SK-N-SH (cell line): ENCODE measurements around the gene MARCHF5. TPM values are rescaled to one million over a fixed set of nuclear protein-coding genes. Genes with fewer than 3 reads are reported as not detected.

ENCODE experiments used
- CTCF ChIA-PET: fragments of 300-600, 350-600 bp; formaldehyde crosslinking; extraction: SDS; loops from one replicate; lab custom pipeline; 2021; lab: Yijun Ruan, JAX
- POLR2A ChIA-PET: fragments of 350-600 bp; sonication (Branson Sonifier 250); formaldehyde crosslinking; extraction: SDS; loops from one replicate; lab custom pipeline; 2020; ENCODE audit warnings: antibody characterized with exemption, inconsistent platforms; lab: Yijun Ruan, JAX
- DNase-seq: peaks from one replicate; pipeline ENCODE4 v3.0.0; 2012
- H2AFZ ChIP-seq: fragments of 200-600 bp; sonication (generic); 2 replicates; pipeline ENCODE4 v1.8.1; 2016; ENCODE audit warnings: antibody characterized with exemption, mild to moderate bottlenecking, low read depth
- H3F3A ChIP-seq: fragments of 200-600 bp; sonication (generic); replicated peaks from 2 replicates; pipeline ENCODE3; 2016; ENCODE audit warnings: antibody characterized with exemption, mild to moderate bottlenecking; ENCODE audit not compliant: insufficient read depth
- H3K27ac ChIP-seq, 2 experiments: fragments of 200-500 bp in 1 of 2; fragments of 200-600 bp in 1 of 2; sonication (Bioruptor generic) in 1 of 2; sonication (generic), shearing (Covaris generic) in 1 of 2; 2 replicates each; pipeline versions ENCODE4 v1.5.1 to v1.6.1; 2014 to 2016; ENCODE audit warnings: low read depth in 2 of 2, inconsistent platforms in 1 of 2, low read length in 1 of 2, mild to moderate bottlenecking in 1 of 2, mixed read lengths in 1 of 2
- H3K27me3 ChIP-seq: fragments of 200-600 bp; sonication (generic), shearing (Covaris generic); 2 replicates; pipeline ENCODE4 v1.6.1; 2016; ENCODE audit warnings: mixed run types; ENCODE audit not compliant: insufficient read depth
- H3K36me3 ChIP-seq, 2 experiments: fragments of 200-500 bp in 1 of 2; fragments of 200-600 bp in 1 of 2; sonication (Bioruptor generic) in 1 of 2; sonication (generic) in 1 of 2; replicated peaks in 1 of 2; 2 replicates each; pipeline versions ENCODE3 to v1.5.1; 2014 to 2016; ENCODE audit warnings: low read length in 1 of 2, mild to moderate bottlenecking in 1 of 2; ENCODE audit not compliant: insufficient read depth in 2 of 2, control insufficient read depth in 1 of 2
- H3K4me1 ChIP-seq, 2 experiments: fragments of 200-500 bp in 1 of 2; fragments of 200-600 bp in 1 of 2; sonication (Bioruptor generic) in 1 of 2; sonication (generic), shearing (Covaris generic) in 1 of 2; 2 replicates each; pipeline versions ENCODE4 v1.5.1 to v1.6.1; 2014 to 2016; ENCODE audit warnings: low read depth in 1 of 2, low read length in 1 of 2, mixed run types in 1 of 2; ENCODE audit not compliant: insufficient read depth in 2 of 2, control insufficient read depth in 1 of 2
- H3K4me2 ChIP-seq: fragments of 200-600 bp; sonication (generic), shearing (Covaris generic); 2 replicates; pipeline ENCODE4 v1.6.1; 2017; ENCODE audit warnings: mixed run types
- H3K4me3 ChIP-seq, 2 experiments: fragments of 200-500 bp in 1 of 2; fragments of 200-600 bp in 1 of 2; sonication (Bioruptor generic) in 1 of 2; sonication (generic), shearing (Covaris generic) in 1 of 2; 2 replicates each; pipeline versions ENCODE4 v1.5.1 to v1.8.1; 2014 to 2016; ENCODE audit warnings: low read depth in 2 of 2, inconsistent platforms in 1 of 2, low read length in 1 of 2, mild to moderate bottlenecking in 1 of 2, mixed read lengths in 1 of 2, moderate library complexity in 1 of 2
- H3K79me2 ChIP-seq: fragments of 200-600 bp; sonication (generic); 2 replicates; pipeline ENCODE4 v1.8.1; 2017; ENCODE audit warnings: mild to moderate bottlenecking; ENCODE audit not compliant: insufficient read depth
- H3K9ac ChIP-seq: fragments of 200-600 bp; sonication (generic); 2 replicates; pipeline ENCODE4 v1.6.1; 2017; ENCODE audit warnings: mixed run types
- H3K9me2 ChIP-seq: fragments of 200-600 bp; sonication (generic); 2 replicates; pipeline ENCODE4 v1.6.1; 2017; ENCODE audit warnings: mixed run types
- H3K9me3 ChIP-seq: fragments of 200-600 bp; sonication (generic); 2 replicates; pipeline ENCODE4 v1.6.1; 2017; ENCODE audit warnings: mixed run types, mild to moderate bottlenecking, moderate library complexity
- H4K20me1 ChIP-seq: fragments of 200-600 bp; sonication (generic); 2 replicates; pipeline ENCODE4 v1.6.1; 2017; ENCODE audit warnings: mild to moderate bottlenecking, mixed run types; ENCODE audit not compliant: insufficient read depth
- EP300 ChIP-seq, 2 experiments: IDR thresholded peaks; 2 replicates each; pipeline versions ENCODE4 v1.4.0 to v1.6.1; 2012; ENCODE audit warnings: borderline replicate concordance in 1 of 2, low read depth in 1 of 2, low read length in 1 of 2
- FOXJ3 ChIP-seq: sonication (generic); formaldehyde crosslinking; IDR thresholded peaks from 2 replicates; pipeline ENCODE4 v1.5.1; 2020; ENCODE audit warnings: mild to moderate bottlenecking, missing genetic modification reagents
- FOXM1 ChIP-seq: IDR thresholded peaks from 2 replicates; pipeline ENCODE4 v1.4.0; 2012; ENCODE audit warnings: low read depth, mild to moderate bottlenecking
- MXI1 ChIP-seq: IDR thresholded peaks from 2 replicates; pipeline ENCODE4 v1.6.1; 2012; ENCODE audit warnings: mild to moderate bottlenecking, low read depth, low read length, improper control_type of control experiment
- NRF1 ChIP-seq: IDR thresholded peaks from 2 replicates; pipeline ENCODE4 v1.6.1; 2012; ENCODE audit warnings: low read depth, mild to moderate bottlenecking, low read length
- RAD21 ChIP-seq: IDR thresholded peaks from 2 replicates; pipeline ENCODE4 v1.6.1; 2012; ENCODE audit warnings: mild to moderate bottlenecking, low read length
- RCOR1 ChIP-seq: fragments of 150-350 bp; IDR thresholded peaks from 2 replicates; pipeline ENCODE4 v1.6.1; 2017; ENCODE audit warnings: antibody characterized with exemption, low read length
- WGBS: methylation state at CpG from one replicate; pipeline ENCODE4 v1.1.6; 2017; ENCODE audit warnings: low lambda C conversion rate; 5-methylcytosine and 5-hydroxymethylcytosine counted together
- polyA plus RNA-seq, 3 experiments: library from polyadenylated mRNA; depleted of rRNA; stranded (reverse); fragments of >200 nt; gene quantifications; 2 replicates each; pipeline ENCODE4 v1.2.3, GENCODE V29; 2012
- TF ChIP-seq, protein P1 (sequence below): IDR thresholded peaks from 2 replicates; pipeline ENCODE4; 2012
- TF ChIP-seq, protein P2 (sequence below): fragments of 150-350 bp; IDR thresholded peaks from 2 replicates; pipeline ENCODE4 v1.6.1; 2017; ENCODE audit warnings: antibody characterized with exemption, low read length, low read depth, borderline replicate concordance
- TF ChIP-seq, protein P3 (sequence below): IDR thresholded peaks from 2 replicates; pipeline ENCODE4 v1.4.0; 2012; ENCODE audit warnings: low read depth
- TF ChIP-seq, protein P4 (sequence below): fragments of 150-350 bp; IDR thresholded peaks from 2 replicates; pipeline ENCODE4 v1.6.1; 2016; ENCODE audit warnings: mild to moderate bottlenecking, low read depth, low read length
- TF ChIP-seq, protein P5 (sequence below): IDR thresholded peaks from 2 replicates; pipeline ENCODE4 v1.4.0; 2012; ENCODE audit warnings: low read depth, borderline replicate concordance
- TF ChIP-seq, protein P6 (sequence below): IDR thresholded peaks from 2 replicates; pipeline ENCODE4 v1.6.1; 2012; ENCODE audit warnings: mild to moderate bottlenecking, low read depth, low read length, moderate library complexity
- TF ChIP-seq, protein P7 (sequence below): IDR thresholded peaks from 2 replicates; pipeline ENCODE4 v1.4.0; 2012; ENCODE audit warnings: low read depth, borderline replicate concordance

The MARCHF5 gene
- polyA plus RNA-seq, 1 of the 3 experiments (the other 2 are of a cell fraction) = 24.2 TPM

DNA sequence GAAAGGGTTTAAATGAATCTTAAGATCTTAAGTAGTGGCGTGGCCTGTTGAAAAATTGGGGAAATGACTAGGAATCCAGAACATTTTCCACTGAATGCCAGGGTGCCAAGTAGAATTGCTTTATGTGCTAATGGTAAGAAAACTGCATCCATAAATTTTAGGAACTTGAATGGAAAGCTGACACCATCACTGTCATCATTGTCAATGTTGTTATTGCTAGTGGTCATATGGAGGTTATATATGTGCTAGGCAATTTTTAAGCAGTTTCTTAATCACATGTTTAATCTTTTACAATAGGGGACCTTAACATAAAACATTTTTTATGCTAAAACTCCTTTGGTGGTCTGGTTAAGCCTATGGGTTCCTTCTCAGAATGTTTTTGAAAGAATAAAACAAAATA lies 13.1 kb downstream of the MARCHF5 start (continued):
- TF ChIP-seq, protein P1, sequence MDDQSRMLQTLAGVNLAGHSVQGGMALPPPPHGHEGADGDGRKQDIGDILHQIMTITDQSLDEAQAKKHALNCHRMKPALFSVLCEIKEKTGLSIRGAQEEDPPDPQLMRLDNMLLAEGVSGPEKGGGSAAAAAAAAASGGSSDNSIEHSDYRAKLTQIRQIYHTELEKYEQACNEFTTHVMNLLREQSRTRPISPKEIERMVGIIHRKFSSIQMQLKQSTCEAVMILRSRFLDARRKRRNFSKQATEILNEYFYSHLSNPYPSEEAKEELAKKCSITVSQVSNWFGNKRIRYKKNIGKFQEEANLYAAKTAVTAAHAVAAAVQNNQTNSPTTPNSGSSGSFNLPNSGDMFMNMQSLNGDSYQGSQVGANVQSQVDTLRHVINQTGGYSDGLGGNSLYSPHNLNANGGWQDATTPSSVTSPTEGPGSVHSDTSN = no peak
- no peak for TF ChIP-seq MXI1
- TF ChIP-seq, protein P2, sequence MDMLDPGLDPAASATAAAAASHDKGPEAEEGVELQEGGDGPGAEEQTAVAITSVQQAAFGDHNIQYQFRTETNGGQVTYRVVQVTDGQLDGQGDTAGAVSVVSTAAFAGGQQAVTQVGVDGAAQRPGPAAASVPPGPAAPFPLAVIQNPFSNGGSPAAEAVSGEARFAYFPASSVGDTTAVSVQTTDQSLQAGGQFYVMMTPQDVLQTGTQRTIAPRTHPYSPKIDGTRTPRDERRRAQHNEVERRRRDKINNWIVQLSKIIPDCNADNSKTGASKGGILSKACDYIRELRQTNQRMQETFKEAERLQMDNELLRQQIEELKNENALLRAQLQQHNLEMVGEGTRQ = no peak
- TF ChIP-seq, protein P3, sequence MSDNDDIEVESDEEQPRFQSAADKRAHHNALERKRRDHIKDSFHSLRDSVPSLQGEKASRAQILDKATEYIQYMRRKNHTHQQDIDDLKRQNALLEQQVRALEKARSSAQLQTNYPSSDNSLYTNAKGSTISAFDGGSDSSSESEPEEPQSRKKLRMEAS = no peak

DNA sequence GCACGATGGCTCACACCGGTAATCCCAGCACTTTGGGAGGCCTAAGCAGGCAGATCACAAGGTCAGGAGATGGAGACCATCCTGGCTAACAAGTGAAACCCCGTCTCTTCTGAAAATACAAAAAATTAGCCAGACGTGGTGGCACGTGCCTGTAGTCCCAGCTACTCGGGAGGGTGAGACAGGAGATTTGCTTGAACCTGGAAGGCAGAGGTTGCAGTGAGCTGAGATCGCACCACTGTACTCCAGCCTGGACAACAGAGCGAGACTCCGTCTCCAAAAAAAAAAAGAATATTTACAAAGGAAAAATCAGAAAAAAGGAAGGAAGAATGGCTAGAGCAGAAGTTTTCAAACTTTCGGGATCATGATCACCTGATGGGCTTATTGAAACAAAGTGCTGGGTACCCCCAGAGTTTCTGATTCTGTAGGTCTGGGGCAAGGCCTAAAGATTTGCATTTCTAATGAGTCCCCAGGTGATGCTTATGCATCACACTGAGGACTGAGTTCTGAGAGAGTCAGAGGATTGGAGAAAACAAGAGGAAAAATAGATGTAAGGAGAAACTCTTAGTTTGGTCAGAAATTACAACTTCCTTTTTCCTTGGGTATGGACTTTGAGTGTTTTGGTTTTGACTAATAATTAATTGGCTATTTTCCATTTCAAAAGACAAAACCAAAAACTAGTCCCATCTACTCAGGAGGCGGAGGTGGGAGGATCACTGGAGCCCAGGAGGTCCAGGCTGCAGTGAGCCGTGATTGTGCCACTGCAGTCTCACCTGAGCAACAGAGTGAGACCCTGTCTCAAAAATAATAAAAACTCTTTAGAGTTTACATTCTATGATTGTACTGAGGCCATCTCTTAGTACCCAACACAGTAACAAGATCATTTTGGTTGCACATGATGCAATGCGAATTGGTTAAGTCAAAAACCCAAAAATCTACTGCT lies 14.4 kb downstream of the MARCHF5 start:
- POLR2A ChIA-PET = interaction anchor here (1.2 kb wide), 1 partner anchor 8 kb away, joined by 4 read pairs; no protein-coding TSS in a partner anchor
- peaks cover 0 to 16% of the 10 kb centered on the region in 2 experiments for H3K36me3 ChIP-seq
- no peaks in the 10 kb centered on the region for H3K9me2 ChIP-seq
- no peak overlapping the region for H3K4me3 ChIP-seq
- peaks cover 100% of the 10 kb centered on the region for H3K79me2 ChIP-seq
- H2AFZ ChIP-seq = no peak overlapping the region
- no peak for DNase-seq
- WGBS = 92% methylated on average over 13 of the region's 13 CpGs
- H3K4me2 ChIP-seq = no peak overlapping the region
- no peak overlapping the region for H3K27ac ChIP-seq
- H4K20me1 ChIP-seq = peaks cover 77% of the 10 kb centered on the region
- CTCF ChIA-PET = interaction anchor here (0.6 to 3.3 kb wide), 6 partner anchors 10 to 19 kb away, joined by 3 to 20 read pairs (median 3); no protein-coding TSS in a partner anchor
- H3F3A ChIP-seq = no peaks in the 10 kb centered on the region
- peaks cover 0 to 18% of the 10 kb centered on the region in 2 experiments; a peak in 1 of 4 replicates for H3K4me1 ChIP-seq
- H3K27me3 ChIP-seq = no peaks in the 10 kb centered on the region
- H3K9ac ChIP-seq = no peak overlapping the region
- no peaks in the 10 kb centered on the region for H3K9me3 ChIP-seq
- TF ChIP-seq MXI1 (no peak), NRF1 (no peak), RCOR1 (no peak), FOXJ3 (CRISPR knock-in tag) (no peak), RAD21 (no peak), EP300 (IDR thresholded peaks at IDR 0.05; ENCODE audit: borderline replicate concordance in 1 of 2, low read depth in 1 of 2, low read length in 1 of 2) (no peak), FOXM1 (no peak)
- TF ChIP-seq, protein P4, sequence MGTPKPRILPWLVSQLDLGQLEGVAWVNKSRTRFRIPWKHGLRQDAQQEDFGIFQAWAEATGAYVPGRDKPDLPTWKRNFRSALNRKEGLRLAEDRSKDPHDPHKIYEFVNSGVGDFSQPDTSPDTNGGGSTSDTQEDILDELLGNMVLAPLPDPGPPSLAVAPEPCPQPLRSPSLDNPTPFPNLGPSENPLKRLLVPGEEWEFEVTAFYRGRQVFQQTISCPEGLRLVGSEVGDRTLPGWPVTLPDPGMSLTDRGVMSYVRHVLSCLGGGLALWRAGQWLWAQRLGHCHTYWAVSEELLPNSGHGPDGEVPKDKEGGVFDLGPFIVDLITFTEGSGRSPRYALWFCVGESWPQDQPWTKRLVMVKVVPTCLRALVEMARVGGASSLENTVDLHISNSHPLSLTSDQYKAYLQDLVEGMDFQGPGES = no peak
- TF ChIP-seq, protein P5, sequence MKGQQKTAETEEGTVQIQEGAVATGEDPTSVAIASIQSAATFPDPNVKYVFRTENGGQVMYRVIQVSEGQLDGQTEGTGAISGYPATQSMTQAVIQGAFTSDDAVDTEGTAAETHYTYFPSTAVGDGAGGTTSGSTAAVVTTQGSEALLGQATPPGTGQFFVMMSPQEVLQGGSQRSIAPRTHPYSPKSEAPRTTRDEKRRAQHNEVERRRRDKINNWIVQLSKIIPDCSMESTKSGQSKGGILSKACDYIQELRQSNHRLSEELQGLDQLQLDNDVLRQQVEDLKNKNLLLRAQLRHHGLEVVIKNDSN = no peak
- TF ChIP-seq, protein P2 = no peak
- TF ChIP-seq, protein P3 = no peak
- TF ChIP-seq, protein P6, sequence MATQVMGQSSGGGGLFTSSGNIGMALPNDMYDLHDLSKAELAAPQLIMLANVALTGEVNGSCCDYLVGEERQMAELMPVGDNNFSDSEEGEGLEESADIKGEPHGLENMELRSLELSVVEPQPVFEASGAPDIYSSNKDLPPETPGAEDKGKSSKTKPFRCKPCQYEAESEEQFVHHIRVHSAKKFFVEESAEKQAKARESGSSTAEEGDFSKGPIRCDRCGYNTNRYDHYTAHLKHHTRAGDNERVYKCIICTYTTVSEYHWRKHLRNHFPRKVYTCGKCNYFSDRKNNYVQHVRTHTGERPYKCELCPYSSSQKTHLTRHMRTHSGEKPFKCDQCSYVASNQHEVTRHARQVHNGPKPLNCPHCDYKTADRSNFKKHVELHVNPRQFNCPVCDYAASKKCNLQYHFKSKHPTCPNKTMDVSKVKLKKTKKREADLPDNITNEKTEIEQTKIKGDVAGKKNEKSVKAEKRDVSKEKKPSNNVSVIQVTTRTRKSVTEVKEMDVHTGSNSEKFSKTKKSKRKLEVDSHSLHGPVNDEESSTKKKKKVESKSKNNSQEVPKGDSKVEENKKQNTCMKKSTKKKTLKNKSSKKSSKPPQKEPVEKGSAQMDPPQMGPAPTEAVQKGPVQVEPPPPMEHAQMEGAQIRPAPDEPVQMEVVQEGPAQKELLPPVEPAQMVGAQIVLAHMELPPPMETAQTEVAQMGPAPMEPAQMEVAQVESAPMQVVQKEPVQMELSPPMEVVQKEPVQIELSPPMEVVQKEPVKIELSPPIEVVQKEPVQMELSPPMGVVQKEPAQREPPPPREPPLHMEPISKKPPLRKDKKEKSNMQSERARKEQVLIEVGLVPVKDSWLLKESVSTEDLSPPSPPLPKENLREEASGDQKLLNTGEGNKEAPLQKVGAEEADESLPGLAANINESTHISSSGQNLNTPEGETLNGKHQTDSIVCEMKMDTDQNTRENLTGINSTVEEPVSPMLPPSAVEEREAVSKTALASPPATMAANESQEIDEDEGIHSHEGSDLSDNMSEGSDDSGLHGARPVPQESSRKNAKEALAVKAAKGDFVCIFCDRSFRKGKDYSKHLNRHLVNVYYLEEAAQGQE = no peak
- TF ChIP-seq, protein P7, sequence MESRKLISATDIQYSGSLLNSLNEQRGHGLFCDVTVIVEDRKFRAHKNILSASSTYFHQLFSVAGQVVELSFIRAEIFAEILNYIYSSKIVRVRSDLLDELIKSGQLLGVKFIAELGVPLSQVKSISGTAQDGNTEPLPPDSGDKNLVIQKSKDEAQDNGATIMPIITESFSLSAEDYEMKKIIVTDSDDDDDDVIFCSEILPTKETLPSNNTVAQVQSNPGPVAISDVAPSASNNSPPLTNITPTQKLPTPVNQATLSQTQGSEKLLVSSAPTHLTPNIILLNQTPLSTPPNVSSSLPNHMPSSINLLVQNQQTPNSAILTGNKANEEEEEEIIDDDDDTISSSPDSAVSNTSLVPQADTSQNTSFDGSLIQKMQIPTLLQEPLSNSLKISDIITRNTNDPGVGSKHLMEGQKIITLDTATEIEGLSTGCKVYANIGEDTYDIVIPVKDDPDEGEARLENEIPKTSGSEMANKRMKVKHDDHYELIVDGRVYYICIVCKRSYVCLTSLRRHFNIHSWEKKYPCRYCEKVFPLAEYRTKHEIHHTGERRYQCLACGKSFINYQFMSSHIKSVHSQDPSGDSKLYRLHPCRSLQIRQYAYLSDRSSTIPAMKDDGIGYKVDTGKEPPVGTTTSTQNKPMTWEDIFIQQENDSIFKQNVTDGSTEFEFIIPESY = no peak
